GM12873 (cell line): ENCODE data around the gene CAB39L.

Experiments used
- TF ChIP-seq, protein P1 (sequence below): IDR thresholded peaks from 2 replicates; pipeline ENCODE4 v1.5.1; 2012; ENCODE audit warnings: low read depth, mild to moderate bottlenecking, moderate library complexity, low read length, control low read depth; ENCODE audit not compliant: insufficient read depth; ENCODE audit errors: missing control alignments

CAB39L gene

DNA sequence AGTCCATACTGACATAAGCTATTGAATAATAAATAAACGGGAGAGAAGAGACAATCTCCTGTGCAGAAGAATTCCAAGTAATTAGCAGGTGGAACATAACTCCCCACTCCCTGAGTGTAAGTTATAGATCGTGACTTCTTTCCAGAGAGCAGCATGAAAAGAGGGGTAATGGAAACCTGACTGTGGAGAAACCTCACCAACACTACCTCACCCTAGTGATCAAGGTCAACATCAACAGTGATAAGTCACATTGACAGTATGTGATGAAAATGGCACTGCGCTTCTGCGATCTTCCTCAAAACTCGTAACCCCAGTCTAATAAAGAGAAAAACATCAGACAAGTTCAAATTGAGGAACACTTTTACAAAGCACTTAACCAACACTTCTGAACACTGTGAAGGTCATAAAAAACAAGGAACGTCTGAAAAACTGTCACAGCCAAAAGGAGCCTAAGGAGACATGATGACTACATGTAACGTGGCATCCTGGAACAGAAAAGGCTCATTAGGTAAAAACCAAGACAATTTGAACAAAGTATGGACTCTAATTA, 19.8 kb downstream of the CAB39L start:
- TF ChIP-seq, protein P1, sequence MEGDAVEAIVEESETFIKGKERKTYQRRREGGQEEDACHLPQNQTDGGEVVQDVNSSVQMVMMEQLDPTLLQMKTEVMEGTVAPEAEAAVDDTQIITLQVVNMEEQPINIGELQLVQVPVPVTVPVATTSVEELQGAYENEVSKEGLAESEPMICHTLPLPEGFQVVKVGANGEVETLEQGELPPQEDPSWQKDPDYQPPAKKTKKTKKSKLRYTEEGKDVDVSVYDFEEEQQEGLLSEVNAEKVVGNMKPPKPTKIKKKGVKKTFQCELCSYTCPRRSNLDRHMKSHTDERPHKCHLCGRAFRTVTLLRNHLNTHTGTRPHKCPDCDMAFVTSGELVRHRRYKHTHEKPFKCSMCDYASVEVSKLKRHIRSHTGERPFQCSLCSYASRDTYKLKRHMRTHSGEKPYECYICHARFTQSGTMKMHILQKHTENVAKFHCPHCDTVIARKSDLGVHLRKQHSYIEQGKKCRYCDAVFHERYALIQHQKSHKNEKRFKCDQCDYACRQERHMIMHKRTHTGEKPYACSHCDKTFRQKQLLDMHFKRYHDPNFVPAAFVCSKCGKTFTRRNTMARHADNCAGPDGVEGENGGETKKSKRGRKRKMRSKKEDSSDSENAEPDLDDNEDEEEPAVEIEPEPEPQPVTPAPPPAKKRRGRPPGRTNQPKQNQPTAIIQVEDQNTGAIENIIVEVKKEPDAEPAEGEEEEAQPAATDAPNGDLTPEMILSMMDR: no peak

GRCh38 chr13:49421391-49421790, 22.5 kb downstream of the CAB39L start:
- TF ChIP-seq, protein P1: peak; percentile 68

DNA sequence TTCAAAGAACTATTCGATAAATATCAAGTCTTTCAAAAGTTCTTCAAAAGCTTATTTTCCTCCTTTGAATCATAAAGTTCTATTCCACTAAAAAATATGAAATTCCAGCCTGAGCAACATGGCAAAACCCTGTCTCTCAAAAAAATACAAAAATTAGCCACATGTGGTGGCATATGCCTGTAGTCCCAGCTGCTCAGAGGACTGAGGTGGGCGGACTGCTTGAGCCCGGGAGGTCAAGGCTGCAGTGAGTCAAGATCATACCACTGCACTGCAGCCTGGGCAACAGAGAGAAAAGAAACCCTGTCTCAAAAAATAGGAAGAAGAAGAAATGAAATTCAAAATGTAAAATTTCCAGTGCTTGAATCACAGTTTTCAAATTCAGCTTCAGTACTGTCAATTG, 24.6 kb downstream of the CAB39L start:
- TF ChIP-seq, protein P1: no peak

DNA sequence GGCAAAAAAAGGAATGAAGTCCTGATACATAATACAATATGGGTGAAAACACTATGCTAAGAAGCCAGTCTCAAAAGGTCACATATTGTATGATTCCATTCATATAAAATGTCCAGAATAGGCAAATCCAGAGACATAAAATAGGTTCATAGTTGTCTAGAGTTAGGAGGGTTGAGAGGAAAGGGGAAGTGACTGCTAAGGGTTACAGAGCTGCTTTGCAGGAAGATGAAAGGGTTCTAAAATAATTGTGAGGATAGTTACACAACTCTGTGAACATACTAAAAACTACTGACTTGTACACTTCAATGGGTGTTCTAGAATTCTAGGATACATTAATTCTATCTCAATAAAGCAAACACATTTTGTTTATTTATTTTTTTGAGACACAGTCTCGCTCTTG, 25.7 kb downstream of the CAB39L start:
- TF ChIP-seq, protein P1: no peak

- TF ChIP-seq, protein P1: no peak
Measured at GRCh38 chr13:49417161-49417560, 26.7 kb downstream of the CAB39L start.

- TF ChIP-seq, protein P1: no peak
Measured at GRCh38 chr13:49412749-49413148, 31.1 kb downstream of the CAB39L start.

DNA sequence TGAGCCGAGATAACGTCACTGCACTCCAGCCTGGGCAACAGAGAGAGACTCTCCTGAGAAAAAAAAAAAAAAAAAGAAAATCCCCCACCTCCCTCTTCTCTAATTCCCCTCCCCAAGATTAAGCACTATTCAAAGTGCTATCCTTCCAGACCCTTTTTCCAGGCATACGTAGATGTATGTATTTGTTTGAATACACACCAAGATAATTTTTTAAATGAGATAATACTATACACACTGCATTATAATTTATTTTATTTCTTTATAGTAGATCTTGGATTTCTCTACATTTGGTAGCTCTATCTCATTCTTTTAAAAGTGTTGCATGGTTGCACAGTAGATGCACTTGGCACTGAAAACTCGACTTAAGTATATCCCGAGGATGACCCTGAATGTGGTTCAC, 32.5 kb downstream of the CAB39L start:
- TF ChIP-seq, protein P1: no peak
